Tibial artery (tissue), 4 donors: ENCODE data around the gene PPP1CA.

ENCODE experiments used
- DNase-seq, 2 donors: peaks; one replicate each; pipeline ENCODE4 v3.0.0-alpha.2; 2019
- H3K27ac ChIP-seq, 2 donors: fragments of 200-600 bp; sonication (generic) in 1 of 2; 1 replicate in 1 of 2; 2 replicates in 1 of 2; pipeline ENCODE4 v1.5.1; 2018 to 2019; ENCODE audit warnings: mild to moderate bottlenecking in 1 of 2
- H3K27me3 ChIP-seq, 2 donors: fragments of 200-600 bp; sonication (generic) in 1 of 2; one replicate each; pipeline versions ENCODE4 v1.5.1 to v1.6.0; 2016 to 2019
- H3K36me3 ChIP-seq, 3 donors: fragments of 200-600 bp; sonication (generic) in 2 of 3; one replicate each; pipeline ENCODE4 v1.5.1; 2016 to 2019; ENCODE audit warnings: mild to moderate bottlenecking in 2 of 3
- H3K4me1 ChIP-seq, 4 donors: fragments of 200-600 bp; sonication (generic) in 2 of 4; 1 replicate in 3 of 4; 2 replicates in 1 of 4; pipeline ENCODE4 v1.5.1; 2016 to 2019
- H3K4me3 ChIP-seq, 2 donors: fragments of 200-600 bp; sonication (generic) in 1 of 2; 1 replicate in 1 of 2; 2 replicates in 1 of 2; pipeline ENCODE4 v1.5.1; 2018 to 2019; ENCODE audit warnings: mild to moderate bottlenecking in 2 of 2
- H3K9me3 ChIP-seq, 3 donors: fragments of 200-600 bp; sonication (generic) in 1 of 3; one replicate each; pipeline ENCODE4 v1.5.1; 2016 to 2019
- CTCF ChIP-seq, 2 experiments: fragments of 200-600 bp in 1 of 2; fragments of 450-650 bp in 1 of 2; IDR thresholded peaks; one replicate each; pipeline ENCODE4 v1.5.1; 2017 to 2019; ENCODE audit warnings: antibody characterized with exemption in 2 of 2, mild to moderate bottlenecking in 1 of 2, moderate library complexity in 1 of 2
- intact Hi-C: fragments of 100-400 bp; cut with DNase I; formaldehyde crosslinking; loops from one replicate; pipeline ENCODE4 v1.15.0; 2023; ENCODE audit warnings: low total_unique reads

Gene PPP1CA

GRCh38 chr11:67396587-67397389 lies 4.9 kb downstream of the PPP1CA start:
- TF ChIP-seq CTCF (IDR thresholded peaks at IDR 0.05) = no peak
- Histone ChIP-seq H3K36me3 (peaks cover 21 to 61% (median 43%) of the 10 kb centered on the region in 3 donors), H3K4me3 (no peak overlapping the region), H3K27me3 (no peaks in the 10 kb centered on the region), H3K4me1 (peaks cover 0 to 33% (median 28%) of the 10 kb centered on the region in 4 donors), H3K27ac (no peak overlapping the region), H3K9me3 (no peaks in the 10 kb centered on the region)
- no peak for DNase-seq
- intact Hi-C loops = no loop called here

- H3K27me3 ChIP-seq = no peaks in the 10 kb centered on the region
- TF ChIP-seq CTCF (IDR thresholded peaks at IDR 0.05) = no peak
- peaks cover 21 to 61% (median 43%) of the 10 kb centered on the region in 3 donors for H3K36me3 ChIP-seq
- DNase-seq = no peak
- H3K4me3 ChIP-seq = no peak overlapping the region
- peaks cover 0 to 36% (median 29%) of the 10 kb centered on the region in 4 donors for H3K4me1 ChIP-seq
- H3K27ac ChIP-seq = no peak overlapping the region
- H3K9me3 ChIP-seq = no peaks in the 10 kb centered on the region
- intact Hi-C loops = no loop called here
Measured at GRCh38 chr11:67396259-67396581, 5.4 kb downstream of the PPP1CA start.

GRCh38 chr11:67395555-67396258 lies 6.0 kb downstream of the PPP1CA start:
- Histone ChIP-seq H3K27ac (no peak overlapping the region), H3K9me3 (no peaks in the 10 kb centered on the region), H3K4me3 (no peak overlapping the region), H3K27me3 (no peaks in the 10 kb centered on the region), H3K4me1 (peaks cover 0 to 38% (median 32%) of the 10 kb centered on the region in 4 donors), H3K36me3 (peaks cover 21 to 61% (median 43%) of the 10 kb centered on the region in 3 donors)
- no peak for DNase-seq
- no peak for TF ChIP-seq CTCF (IDR thresholded peaks at IDR 0.05)
- intact Hi-C loops = no loop called here

GRCh38 chr11:67393990-67394389 lies 7.7 kb downstream of the PPP1CA start:
- Histone ChIP-seq H3K4me3 (no peak overlapping the region), H3K9me3 (no peaks in the 10 kb centered on the region), H3K27me3 (no peaks in the 10 kb centered on the region), H3K36me3 (peaks cover 16 to 51% (median 31%) of the 10 kb centered on the region in 3 donors), H3K4me1 (peaks cover 0 to 26% (median 19%) of the 10 kb centered on the region in 4 donors), H3K27ac (no peak overlapping the region)
- intact Hi-C loops = no loop called here
- TF ChIP-seq CTCF (IDR thresholded peaks at IDR 0.05) = no peak
- no peak for DNase-seq

- Histone ChIP-seq H3K9me3 (no peaks in the 10 kb centered on the region), H3K4me3 (no peak overlapping the region), H3K4me1 (peaks cover 0 to 25% (median 18%) of the 10 kb centered on the region in 4 donors), H3K27ac (no peak overlapping the region), H3K27me3 (no peaks in the 10 kb centered on the region), H3K36me3 (peaks cover 11 to 45% (median 25%) of the 10 kb centered on the region in 3 donors)
- DNase-seq = no peak
- intact Hi-C loops = no loop called here
- no peak for TF ChIP-seq CTCF (IDR thresholded peaks at IDR 0.05)
Measured at GRCh38 chr11:67393437-67393836, 8.2 kb downstream of the PPP1CA start.
